GM12878 (cell line): Measurements from ENCODE around the gene ACOT6.

Experiments
- BHLHE40 ChIP-seq, 2 experiments: fragments of 450-650 bp in 1 of 2; IDR thresholded peaks; 2 replicates each; pipeline ENCODE4 v1.6.1; 2011 to 2017; ENCODE audit warnings: low read depth in 2 of 2, borderline replicate concordance in 1 of 2, improper control_type of control experiment in 1 of 2, low read length in 1 of 2, mild to moderate bottlenecking in 1 of 2
- CEBPB ChIP-seq, 2 experiments: fragments of 150-350 bp in 1 of 2; IDR thresholded peaks; 2 replicates each; pipeline ENCODE4 v1.6.1; 2012 to 2014; ENCODE audit warnings: low read depth in 2 of 2, low read length in 2 of 2, borderline replicate concordance in 1 of 2, inconsistent platforms in 1 of 2
- NR2C2 ChIP-seq: IDR thresholded peaks from 2 replicates; pipeline ENCODE4 v1.6.1; 2011; ENCODE audit warnings: borderline replicate concordance, low read depth; ENCODE audit not compliant: control insufficient read depth, insufficient read length
- POLR2A ChIP-seq: IDR thresholded peaks from 2 replicates; pipeline ENCODE4 v1.6.1; 2011; ENCODE audit warnings: low read depth, mild to moderate bottlenecking, low read length
- SRF ChIP-seq, 2 experiments: IDR thresholded peaks; 2 replicates each; pipeline ENCODE4 v1.6.1; 2011; ENCODE audit warnings: low read depth in 2 of 2, low read length in 2 of 2, mild to moderate bottlenecking in 1 of 2, moderate library complexity in 1 of 2
- TCF3 ChIP-seq: IDR thresholded peaks from 2 replicates; pipeline ENCODE4 v1.6.1; 2012; ENCODE audit warnings: low read depth, mild to moderate bottlenecking, low read length, borderline replicate concordance; ENCODE audit not compliant: insufficient read depth
- TF ChIP-seq, protein P1 (sequence below), 3 experiments: IDR thresholded peaks in 2 of 3; conservative IDR thresholded peaks in 1 of 3; 2 replicates each; pipeline ENCODE4 v1.5.1; 2011; ENCODE audit warnings: low read depth in 3 of 3, low read length in 3 of 3, mild to moderate bottlenecking in 3 of 3, control low read depth in 2 of 3, moderate library complexity in 2 of 3, inconsistent platforms in 1 of 3, mixed read lengths in 1 of 3; ENCODE audit not compliant: control insufficient read depth in 2 of 3, insufficient read depth in 1 of 3; ENCODE audit errors: extremely low read depth in 1 of 3
- TF ChIP-seq, protein P2 (sequence below): IDR thresholded peaks from 2 replicates; pipeline ENCODE4 v1.6.1; 2012; ENCODE audit warnings: mild to moderate bottlenecking, low read depth, low read length

DNA sequence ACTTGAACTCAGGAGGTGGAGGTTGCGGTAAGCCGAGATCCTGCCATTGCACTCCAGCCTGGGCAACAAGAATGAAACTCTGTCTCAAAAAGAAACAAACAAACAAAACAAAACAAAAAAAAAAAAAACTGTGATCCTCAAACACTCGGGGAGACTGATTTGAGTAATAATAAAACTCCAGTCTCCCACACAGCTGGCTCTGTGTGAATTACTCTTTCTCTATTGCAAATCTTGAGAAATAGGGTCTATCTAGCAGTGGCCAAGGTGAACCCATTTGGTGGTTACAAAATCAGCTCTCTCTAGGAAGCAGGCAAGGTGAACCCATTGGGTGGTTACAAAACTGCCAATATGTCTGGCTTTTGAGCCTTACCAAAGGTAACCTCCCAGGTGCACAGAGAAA is 6.0 kb upstream of the ACOT6 start:
- TF ChIP-seq, protein P1, sequence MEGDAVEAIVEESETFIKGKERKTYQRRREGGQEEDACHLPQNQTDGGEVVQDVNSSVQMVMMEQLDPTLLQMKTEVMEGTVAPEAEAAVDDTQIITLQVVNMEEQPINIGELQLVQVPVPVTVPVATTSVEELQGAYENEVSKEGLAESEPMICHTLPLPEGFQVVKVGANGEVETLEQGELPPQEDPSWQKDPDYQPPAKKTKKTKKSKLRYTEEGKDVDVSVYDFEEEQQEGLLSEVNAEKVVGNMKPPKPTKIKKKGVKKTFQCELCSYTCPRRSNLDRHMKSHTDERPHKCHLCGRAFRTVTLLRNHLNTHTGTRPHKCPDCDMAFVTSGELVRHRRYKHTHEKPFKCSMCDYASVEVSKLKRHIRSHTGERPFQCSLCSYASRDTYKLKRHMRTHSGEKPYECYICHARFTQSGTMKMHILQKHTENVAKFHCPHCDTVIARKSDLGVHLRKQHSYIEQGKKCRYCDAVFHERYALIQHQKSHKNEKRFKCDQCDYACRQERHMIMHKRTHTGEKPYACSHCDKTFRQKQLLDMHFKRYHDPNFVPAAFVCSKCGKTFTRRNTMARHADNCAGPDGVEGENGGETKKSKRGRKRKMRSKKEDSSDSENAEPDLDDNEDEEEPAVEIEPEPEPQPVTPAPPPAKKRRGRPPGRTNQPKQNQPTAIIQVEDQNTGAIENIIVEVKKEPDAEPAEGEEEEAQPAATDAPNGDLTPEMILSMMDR (IDR thresholded peaks at IDR 0.05 in 2 of 3, conservative IDR thresholded peaks at IDR 0.05 in 1 of 3; ENCODE audit: control insufficient read depth in 2 of 3, extremely low read depth in 1 of 3, insufficient read depth in 1 of 3, low read depth in 3 of 3, low read length in 3 of 3) = no peak
- TF ChIP-seq, protein P2, sequence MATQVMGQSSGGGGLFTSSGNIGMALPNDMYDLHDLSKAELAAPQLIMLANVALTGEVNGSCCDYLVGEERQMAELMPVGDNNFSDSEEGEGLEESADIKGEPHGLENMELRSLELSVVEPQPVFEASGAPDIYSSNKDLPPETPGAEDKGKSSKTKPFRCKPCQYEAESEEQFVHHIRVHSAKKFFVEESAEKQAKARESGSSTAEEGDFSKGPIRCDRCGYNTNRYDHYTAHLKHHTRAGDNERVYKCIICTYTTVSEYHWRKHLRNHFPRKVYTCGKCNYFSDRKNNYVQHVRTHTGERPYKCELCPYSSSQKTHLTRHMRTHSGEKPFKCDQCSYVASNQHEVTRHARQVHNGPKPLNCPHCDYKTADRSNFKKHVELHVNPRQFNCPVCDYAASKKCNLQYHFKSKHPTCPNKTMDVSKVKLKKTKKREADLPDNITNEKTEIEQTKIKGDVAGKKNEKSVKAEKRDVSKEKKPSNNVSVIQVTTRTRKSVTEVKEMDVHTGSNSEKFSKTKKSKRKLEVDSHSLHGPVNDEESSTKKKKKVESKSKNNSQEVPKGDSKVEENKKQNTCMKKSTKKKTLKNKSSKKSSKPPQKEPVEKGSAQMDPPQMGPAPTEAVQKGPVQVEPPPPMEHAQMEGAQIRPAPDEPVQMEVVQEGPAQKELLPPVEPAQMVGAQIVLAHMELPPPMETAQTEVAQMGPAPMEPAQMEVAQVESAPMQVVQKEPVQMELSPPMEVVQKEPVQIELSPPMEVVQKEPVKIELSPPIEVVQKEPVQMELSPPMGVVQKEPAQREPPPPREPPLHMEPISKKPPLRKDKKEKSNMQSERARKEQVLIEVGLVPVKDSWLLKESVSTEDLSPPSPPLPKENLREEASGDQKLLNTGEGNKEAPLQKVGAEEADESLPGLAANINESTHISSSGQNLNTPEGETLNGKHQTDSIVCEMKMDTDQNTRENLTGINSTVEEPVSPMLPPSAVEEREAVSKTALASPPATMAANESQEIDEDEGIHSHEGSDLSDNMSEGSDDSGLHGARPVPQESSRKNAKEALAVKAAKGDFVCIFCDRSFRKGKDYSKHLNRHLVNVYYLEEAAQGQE = no peak
- TF ChIP-seq BHLHE40 (IDR thresholded peaks at IDR 0.05; ENCODE audit: borderline replicate concordance in 1 of 2, low read depth in 2 of 2, low read length in 1 of 2) (no peak), TCF3 (no peak), SRF (IDR thresholded peaks at IDR 0.05; ENCODE audit: low read depth in 2 of 2, low read length in 2 of 2) (no peak), NR2C2 (no peak), POLR2A (no peak), CEBPB (IDR thresholded peaks at IDR 0.05; ENCODE audit: borderline replicate concordance in 1 of 2, low read depth in 2 of 2, low read length in 2 of 2) (no peak)
